ENCODE measurements around the gene DSTN. TPM values are rescaled to one million over a fixed set of nuclear protein-coding genes. Genes with fewer than 3 reads are reported as not detected.

The DSTN gene
- polyA plus RNA-seq, 4 donors: 145 to 360 (median 185) TPM

DNA sequence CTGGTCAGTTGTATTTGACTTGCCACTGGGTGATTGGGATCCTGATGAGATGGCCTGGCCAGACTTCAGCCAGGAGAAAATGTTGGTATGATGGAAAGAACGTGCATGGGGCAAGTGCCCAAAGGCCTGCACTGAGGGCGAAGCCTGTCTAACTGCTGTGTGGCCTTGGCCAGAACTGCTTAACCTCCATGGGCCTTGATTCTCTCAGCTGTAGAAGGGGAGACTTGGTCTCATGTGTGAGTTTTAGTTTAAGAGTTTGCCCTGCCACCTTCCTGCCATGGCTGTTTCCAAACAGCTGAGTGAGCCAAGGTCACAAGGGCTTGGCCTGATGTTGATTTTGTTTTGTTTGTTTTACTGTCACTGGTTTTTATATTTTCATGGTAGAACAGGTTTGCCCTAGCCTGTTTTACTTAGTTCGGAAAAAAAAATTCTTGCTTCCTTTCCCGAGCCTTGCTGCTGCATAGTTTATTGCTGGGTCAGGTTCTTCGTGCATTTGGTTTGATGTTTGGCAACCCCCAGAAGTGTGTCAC, 35.3 kb downstream of the DSTN start:
- H3K36me3 ChIP-seq (ENCODE audit: control insufficient read depth in 3 of 3, insufficient read depth in 2 of 3, low read depth in 1 of 3, low read length in 3 of 3): peaks cover 0 to 24% (median 0%) of the 10 kb centered on the region in 3 donors
- FAIRE-seq (no peak), DNase-seq (peak in 1 of 2 donors; percentile 45)
- H3K4me3 ChIP-seq (ENCODE audit: low read depth in 1 of 3, low read length in 3 of 3): no peak overlapping the region
- 46 to 66% (median 55%) methylated on average over 5 of the region's 5 CpGs for WGBS, 3 donors
- H3K4me1 ChIP-seq (ENCODE audit: control insufficient read depth in 3 of 3, insufficient read depth in 2 of 3, low read depth in 1 of 3, low read length in 2 of 3): peaks cover 0 to 18% (median 0%) of the 10 kb centered on the region in 3 donors
- H3K9me3 ChIP-seq (ENCODE audit: control insufficient read depth in 2 of 2, insufficient read depth in 1 of 2, low read depth in 1 of 2, low read length in 1 of 2): no peaks in the 10 kb centered on the region
- no peaks in the 10 kb centered on the region for H3K27me3 ChIP-seq (ENCODE audit: control insufficient read depth in 3 of 3, insufficient read depth in 3 of 3, low read length in 3 of 3)
- peak overlapping the region in 1 of 3 donors; percentile 7 for H3K27ac ChIP-seq (ENCODE audit: low read depth in 1 of 3, low read length in 2 of 3)

GRCh38 chr20:17606001-17606400, 36.1 kb downstream of the DSTN start:
- FAIRE-seq: no peak
- H3K4me3 ChIP-seq (ENCODE audit: low read depth in 1 of 3, low read length in 3 of 3): no peak overlapping the region
- H3K9me3 ChIP-seq (ENCODE audit: control insufficient read depth in 2 of 2, insufficient read depth in 1 of 2, low read depth in 1 of 2, low read length in 1 of 2): no peaks in the 10 kb centered on the region
- H3K27ac ChIP-seq (ENCODE audit: low read depth in 1 of 3, low read length in 2 of 3): no peak overlapping the region
- DNase-seq: no peak
- H3K27me3 ChIP-seq (ENCODE audit: control insufficient read depth in 3 of 3, insufficient read depth in 3 of 3, low read length in 3 of 3): no peaks in the 10 kb centered on the region
- peaks cover 0 to 29% (median 0%) of the 10 kb centered on the region in 3 donors for H3K36me3 ChIP-seq (ENCODE audit: control insufficient read depth in 3 of 3, insufficient read depth in 2 of 3, low read depth in 1 of 3, low read length in 3 of 3)
- peaks cover 0 to 18% (median 1%) of the 10 kb centered on the region in 3 donors for H3K4me1 ChIP-seq (ENCODE audit: control insufficient read depth in 3 of 3, insufficient read depth in 2 of 3, low read depth in 1 of 3, low read length in 2 of 3)
- WGBS, 3 donors: 74 to 82% (median 76%) methylated on average over 2 of the region's 2 CpGs

- H3K36me3 ChIP-seq (ENCODE audit: control insufficient read depth in 3 of 3, insufficient read depth in 2 of 3, low read depth in 1 of 3, low read length in 3 of 3): peaks cover 0 to 50% (median 0%) of the 10 kb centered on the region in 3 donors
- no peaks in the 10 kb centered on the region for H3K27me3 ChIP-seq (ENCODE audit: control insufficient read depth in 3 of 3, insufficient read depth in 3 of 3, low read length in 3 of 3)
- 88 to 94% (median 92%) methylated on average over 3 of the region's 3 CpGs for WGBS, 3 donors
- H3K4me3 ChIP-seq (ENCODE audit: low read depth in 1 of 3, low read length in 3 of 3): no peak overlapping the region
- peaks cover 0 to 30% (median 2%) of the 10 kb centered on the region in 3 donors for H3K4me1 ChIP-seq (ENCODE audit: control insufficient read depth in 3 of 3, insufficient read depth in 2 of 3, low read depth in 1 of 3, low read length in 2 of 3)
- no peak overlapping the region for H3K27ac ChIP-seq (ENCODE audit: low read depth in 1 of 3, low read length in 2 of 3)
- FAIRE-seq: no peak
- no peak for DNase-seq
- no peaks in the 10 kb centered on the region for H3K9me3 ChIP-seq (ENCODE audit: control insufficient read depth in 2 of 2, insufficient read depth in 1 of 2, low read depth in 1 of 2, low read length in 1 of 2)
Observed at GRCh38 chr20:17608701-17609497, 39.0 kb downstream of the DSTN start.

- Histone ChIP-seq H3K36me3 (ENCODE audit: control insufficient read depth in 3 of 3, insufficient read depth in 2 of 3, low read depth in 1 of 3, low read length in 3 of 3) (peaks cover 0 to 60% (median 0%) of the 10 kb centered on the region in 3 donors), H3K4me3 (ENCODE audit: low read depth in 1 of 3, low read length in 3 of 3) (no peak overlapping the region), H3K9me3 (ENCODE audit: control insufficient read depth in 2 of 2, insufficient read depth in 1 of 2, low read depth in 1 of 2, low read length in 1 of 2) (no peaks in the 10 kb centered on the region), H3K4me1 (ENCODE audit: control insufficient read depth in 3 of 3, insufficient read depth in 2 of 3, low read depth in 1 of 3, low read length in 2 of 3) (peaks cover 0 to 36% (median 2%) of the 10 kb centered on the region in 3 donors), H3K27me3 (ENCODE audit: control insufficient read depth in 3 of 3, insufficient read depth in 3 of 3, low read length in 3 of 3) (no peaks in the 10 kb centered on the region), H3K27ac (ENCODE audit: low read depth in 1 of 3, low read length in 2 of 3) (peak overlapping the region in 2 of 3 donors; percentile 24 to 69)
- FAIRE-seq: no peak
- 70 to 86% (median 81%) methylated on average over 8 of the region's 8 CpGs for WGBS, 3 donors
- DNase-seq: no peak
Observed at GRCh38 chr20:17609811-17610377, 40.0 kb downstream of the DSTN start.

- FAIRE-seq (no peak), DNase-seq (peak in 1 of 2 donors; percentile 69)
- Histone ChIP-seq H3K9me3 (ENCODE audit: control insufficient read depth in 2 of 2, insufficient read depth in 1 of 2, low read depth in 1 of 2, low read length in 1 of 2) (no peaks in the 10 kb centered on the region), H3K36me3 (ENCODE audit: control insufficient read depth in 3 of 3, insufficient read depth in 2 of 3, low read depth in 1 of 3, low read length in 3 of 3) (peaks cover 2 to 64% (median 2%) of the 10 kb centered on the region in 3 donors), H3K4me1 (ENCODE audit: control insufficient read depth in 3 of 3, insufficient read depth in 2 of 3, low read depth in 1 of 3, low read length in 2 of 3) (peaks cover 0 to 41% (median 2%) of the 10 kb centered on the region in 3 donors), H3K27me3 (ENCODE audit: control insufficient read depth in 3 of 3, insufficient read depth in 3 of 3, low read length in 3 of 3) (no peaks in the 10 kb centered on the region), H3K27ac (ENCODE audit: low read depth in 1 of 3, low read length in 2 of 3) (peak overlapping the region in 2 of 3 donors; percentile 24 to 69), H3K4me3 (ENCODE audit: low read depth in 1 of 3, low read length in 3 of 3) (no peak overlapping the region)
- 38 to 54% (median 40%) methylated on average over 19 of the region's 19 CpGs for WGBS, 3 donors
Observed at GRCh38 chr20:17610566-17611289, 40.9 kb downstream of the DSTN start.

DNA sequence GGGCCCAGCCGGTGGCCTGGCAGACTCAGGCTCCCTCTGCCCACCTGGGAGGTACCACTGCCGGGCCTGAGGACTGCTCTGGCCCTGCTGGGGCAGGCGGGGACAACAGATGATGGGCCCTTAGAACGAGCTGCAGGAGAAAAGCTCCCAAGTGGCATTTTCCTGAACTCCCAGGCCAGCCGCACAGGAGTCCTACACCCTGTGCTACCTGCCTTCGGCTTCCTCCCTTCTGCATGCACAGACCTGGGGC, 41.3 kb downstream of the DSTN start:
- H3K9me3 ChIP-seq (ENCODE audit: control insufficient read depth in 2 of 2, insufficient read depth in 1 of 2, low read depth in 1 of 2, low read length in 1 of 2): no peaks in the 10 kb centered on the region
- FAIRE-seq (no peak), DNase-seq (peak in 1 of 2 donors; percentile 48)
- H3K27me3 ChIP-seq (ENCODE audit: control insufficient read depth in 3 of 3, insufficient read depth in 3 of 3, low read length in 3 of 3): no peaks in the 10 kb centered on the region
- no peak overlapping the region for H3K4me3 ChIP-seq (ENCODE audit: low read depth in 1 of 3, low read length in 3 of 3)
- H3K27ac ChIP-seq (ENCODE audit: low read depth in 1 of 3, low read length in 2 of 3): peak overlapping the region in 2 of 3 donors; percentile 24 to 69
- 52 to 60% (median 58%) methylated on average over 4 to 6 of the region's 6 CpGs for WGBS, 3 donors
- peaks cover 2 to 68% (median 4%) of the 10 kb centered on the region in 3 donors for H3K36me3 ChIP-seq (ENCODE audit: control insufficient read depth in 3 of 3, insufficient read depth in 2 of 3, low read depth in 1 of 3, low read length in 3 of 3)
- peaks cover 0 to 41% (median 2%) of the 10 kb centered on the region in 3 donors for H3K4me1 ChIP-seq (ENCODE audit: control insufficient read depth in 3 of 3, insufficient read depth in 2 of 3, low read depth in 1 of 3, low read length in 2 of 3)

DNA sequence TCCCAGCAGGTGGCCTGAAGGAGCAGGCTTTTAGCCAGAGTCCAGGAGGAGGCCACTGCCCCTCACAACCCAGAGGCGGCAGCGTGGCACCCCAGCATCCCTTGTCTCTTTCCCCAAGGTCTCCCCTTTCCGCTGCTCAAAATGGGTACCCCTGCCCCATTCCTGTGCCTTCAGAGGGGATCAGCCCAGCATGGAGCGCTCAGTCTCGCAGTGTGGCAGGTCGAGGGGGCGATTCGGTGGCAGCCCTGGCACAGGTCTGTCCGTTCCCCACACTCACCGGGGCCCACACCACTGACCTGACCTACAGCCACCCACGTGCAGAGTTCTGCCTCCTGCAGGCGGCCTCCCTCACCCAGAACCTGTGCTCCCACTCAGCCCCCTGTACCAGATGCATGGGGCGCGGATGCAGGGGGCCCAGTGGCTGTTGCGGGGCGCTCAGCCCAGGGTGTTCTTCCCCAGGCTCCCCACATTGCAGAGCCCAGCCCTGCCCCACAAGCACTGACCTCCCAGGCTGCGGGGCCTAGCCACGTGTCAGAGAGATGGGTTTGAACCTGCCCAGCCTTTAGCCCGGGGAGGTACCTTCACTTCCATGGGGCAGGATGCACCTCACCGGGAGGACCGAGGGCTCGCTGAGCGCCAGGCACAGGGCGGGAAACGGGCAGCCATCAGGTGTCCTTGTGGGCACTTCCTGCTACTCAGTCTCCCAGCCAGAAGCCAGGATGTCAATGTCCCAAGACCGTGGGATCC, 41.8 kb downstream of the DSTN start:
- no peaks in the 10 kb centered on the region for H3K27me3 ChIP-seq (ENCODE audit: control insufficient read depth in 3 of 3, insufficient read depth in 3 of 3, low read length in 3 of 3)
- 46 to 73% (median 67%) methylated on average over 22 to 26 of the region's 26 CpGs for WGBS, 3 donors
- H3K4me1 ChIP-seq (ENCODE audit: control insufficient read depth in 3 of 3, insufficient read depth in 2 of 3, low read depth in 1 of 3, low read length in 2 of 3): peaks cover 0 to 41% (median 2%) of the 10 kb centered on the region in 3 donors
- H3K4me3 ChIP-seq (ENCODE audit: low read depth in 1 of 3, low read length in 3 of 3): no peak overlapping the region
- peak overlapping the region; percentile 29 to 69 (median 69) for H3K27ac ChIP-seq (ENCODE audit: low read depth in 1 of 3, low read length in 2 of 3)
- DNase-seq: peak; percentile 28 to 56
- no peaks in the 10 kb centered on the region for H3K9me3 ChIP-seq (ENCODE audit: control insufficient read depth in 2 of 2, insufficient read depth in 1 of 2, low read depth in 1 of 2, low read length in 1 of 2)
- no peak for FAIRE-seq
- peaks cover 3 to 73% (median 8%) of the 10 kb centered on the region in 3 donors for H3K36me3 ChIP-seq (ENCODE audit: control insufficient read depth in 3 of 3, insufficient read depth in 2 of 3, low read depth in 1 of 3, low read length in 3 of 3)
